HEK293 (cell line): ENCODE measurements around the gene SLC1A6.
A peak's percentile ranks its signal among the peaks of the same experiment; 100 is the strongest.

Experiments used
- CTCF ChIA-PET: fragments of 350-600 bp; formaldehyde crosslinking; extraction: SDS; loops from one replicate; lab custom pipeline; 2021; ENCODE audit warnings: antibody characterized with exemption; lab: Yijun Ruan, JAX
- POLR2A ChIA-PET: fragments of 300-600 bp; formaldehyde crosslinking; extraction: SDS; loops from one replicate; lab custom pipeline; 2020; ENCODE audit warnings: antibody characterized with exemption, inconsistent platforms; lab: Yijun Ruan, JAX
- H3K27ac ChIP-seq: fragments of 200-500 bp; sonication (Bioruptor generic); 2 replicates; pipeline ENCODE4 v1.5.1; 2014; ENCODE audit warnings: low read depth, low read length, control low read depth, inconsistent platforms; ENCODE audit errors: extremely low read depth
- H3K36me3 ChIP-seq, 2 experiments: fragments of 200-500 bp in 1 of 2; sonication (Bioruptor generic) in 1 of 2; 1 replicate in 1 of 2; 2 replicates in 1 of 2; pipeline ENCODE4 v1.5.1; 2014 to 2017; ENCODE audit warnings: inconsistent platforms in 2 of 2, low read length in 2 of 2; ENCODE audit not compliant: control insufficient read depth in 2 of 2, insufficient read depth in 1 of 2
- H3K4me1 ChIP-seq: fragments of 200-500 bp; sonication (Bioruptor generic); 2 replicates; pipeline ENCODE4 v1.5.1; 2014; ENCODE audit warnings: mild to moderate bottlenecking, low read length, inconsistent platforms; ENCODE audit not compliant: control insufficient read depth, insufficient read depth
- H3K4me3 ChIP-seq: 2 replicates; pipeline ENCODE4 v1.5.1; 2011; ENCODE audit warnings: low read depth, mild to moderate bottlenecking, control low read depth, low read length, moderate library complexity
- H3K9me3 ChIP-seq: fragments of 200-500 bp; sonication (Bioruptor generic); 2 replicates; pipeline ENCODE4 v1.5.1; 2014; ENCODE audit warnings: low read depth, low read length, inconsistent platforms; ENCODE audit not compliant: control insufficient read depth, insufficient read depth
- KLF10 ChIP-seq: fragments of 450-650 bp; IDR thresholded peaks from 2 replicates; pipeline ENCODE4 v1.5.1; 2018; ENCODE audit warnings: missing biosample characterization, mild to moderate bottlenecking, missing genetic modification characterization
- PRDM1 ChIP-seq: fragments of 450-650 bp; formaldehyde crosslinking; IDR thresholded peaks from 2 replicates; pipeline ENCODE4; 2016; ENCODE audit warnings: missing biosample characterization, missing genetic modification characterization
- ZBTB10 ChIP-seq: fragments of 450-650 bp; formaldehyde crosslinking; IDR thresholded peaks from 2 replicates; pipeline ENCODE4 v1.5.1; 2016; ENCODE audit warnings: missing biosample characterization, missing genetic modification characterization
- ZBTB17 ChIP-seq: fragments of 450-650 bp; formaldehyde crosslinking; IDR thresholded peaks from 2 replicates; pipeline ENCODE4 v1.5.1; 2016; ENCODE audit warnings: missing biosample characterization, missing genetic modification characterization
- ZBTB48 ChIP-seq: fragments of 450-650 bp; formaldehyde crosslinking; IDR thresholded peaks from 2 replicates; pipeline ENCODE4 v1.5.1; 2016; ENCODE audit warnings: missing biosample characterization, missing genetic modification characterization
- ZBTB49 ChIP-seq: fragments of 450-650 bp; formaldehyde crosslinking; IDR thresholded peaks from 2 replicates; pipeline ENCODE4 v1.5.1; 2016; ENCODE audit warnings: missing biosample characterization, missing genetic modification characterization, low read depth
- ZNF157 ChIP-seq: fragments of 450-650 bp; formaldehyde crosslinking; IDR thresholded peaks from 2 replicates; pipeline ENCODE4 v1.5.1; 2016; ENCODE audit warnings: missing biosample characterization, missing genetic modification characterization
- ZNF18 ChIP-seq: fragments of 450-650 bp; formaldehyde crosslinking; IDR thresholded peaks from 2 replicates; pipeline ENCODE4 v1.5.1; 2016; ENCODE audit warnings: missing biosample characterization, missing genetic modification characterization
- ZNF239 ChIP-seq: fragments of 450-650 bp; formaldehyde crosslinking; IDR thresholded peaks from 2 replicates; pipeline ENCODE4 v1.5.1; 2016; ENCODE audit warnings: missing biosample characterization, missing genetic modification characterization
- ZNF292 ChIP-seq: fragments of 450-650 bp; formaldehyde crosslinking; IDR thresholded peaks from 2 replicates; pipeline ENCODE4 v1.5.1; 2016; ENCODE audit warnings: low read depth, missing biosample characterization, missing genetic modification characterization, borderline replicate concordance
- ZNF558 ChIP-seq: fragments of 450-650 bp; formaldehyde crosslinking; IDR thresholded peaks from 2 replicates; pipeline ENCODE4 v1.5.1; 2016; ENCODE audit warnings: missing biosample characterization, missing genetic modification characterization
- ZNF585B ChIP-seq: fragments of 450-650 bp; formaldehyde crosslinking; IDR thresholded peaks from 2 replicates; pipeline ENCODE4 v1.5.1; 2016; ENCODE audit warnings: missing biosample characterization, missing genetic modification characterization
- ZNF621 ChIP-seq: fragments of 450-650 bp; formaldehyde crosslinking; IDR thresholded peaks from 2 replicates; pipeline ENCODE4 v1.5.1; 2017; ENCODE audit warnings: missing biosample characterization, missing genetic modification characterization
- ZNF704 ChIP-seq: fragments of 450-650 bp; formaldehyde crosslinking; IDR thresholded peaks from 2 replicates; pipeline ENCODE4 v1.5.1; 2016; ENCODE audit warnings: missing biosample characterization, missing genetic modification characterization

Gene SLC1A6

GRCh38 chr19:14941189-14941588 is 38.5 kb downstream of the SLC1A6 start, which contains the start of gene OR7C2 (continued):
- TF ChIP-seq ZBTB10 (tag by site-specific recombination): no peak
- no peak for TF ChIP-seq ZNF292 (tag by site-specific recombination)
- no peak for TF ChIP-seq ZNF18 (tag by site-specific recombination)
- TF ChIP-seq ZNF558 (tag by site-specific recombination): no peak
- no peak for TF ChIP-seq KLF10 (tag by site-specific recombination)
- no peak for TF ChIP-seq PRDM1
- TF ChIP-seq ZBTB49 (tag by site-specific recombination): no peak

- POLR2A ChIA-PET: no interaction called here
- Histone ChIP-seq H3K9me3 (no peaks in the 10 kb centered on the region), H3K4me3 (no peak overlapping the region), H3K36me3 (no peaks in the 10 kb centered on the region)
- TF ChIP-seq ZNF157 (tag by site-specific recombination): no peak
- TF ChIP-seq, all 188 proteins: peak for 0
- H3K4me1 ChIP-seq: no peaks in the 10 kb centered on the region
- CTCF ChIA-PET: no interaction called here
- no peak overlapping the region for H3K27ac ChIP-seq
Observed at GRCh38 chr19:14940266-14940665, 39.4 kb downstream of the SLC1A6 start.

- POLR2A ChIA-PET: no interaction called here
- H3K4me3 ChIP-seq: no peak overlapping the region
- H3K9me3 ChIP-seq: no peaks in the 10 kb centered on the region
- H3K36me3 ChIP-seq: no peaks in the 10 kb centered on the region
- TF ChIP-seq ZNF704 (tag by site-specific recombination): no peak
- TF ChIP-seq ZBTB48 (tag by site-specific recombination): no peak
- no peak for TF ChIP-seq ZNF239 (tag by site-specific recombination)
- TF ChIP-seq ZNF585B (tag by site-specific recombination): no peak
- TF ChIP-seq, all 188 proteins: peak for 0
- Histone ChIP-seq H3K27ac (no peak overlapping the region), H3K4me1 (no peaks in the 10 kb centered on the region)
- CTCF ChIA-PET: no interaction called here
Observed at GRCh38 chr19:14933506-14933905, 46.2 kb downstream of the SLC1A6 start.

GRCh38 chr19:14916848-14917247 is 62.8 kb downstream of the SLC1A6 start:
- H3K27ac ChIP-seq: no peak overlapping the region
- no peak for TF ChIP-seq ZNF621 (tag by site-specific recombination)
- peak; percentile 16; the same call in 1 of the 2 replicates for TF ChIP-seq ZBTB17 (tag by site-specific recombination)
- TF ChIP-seq, all 188 proteins: peak for 1
- POLR2A ChIA-PET: no interaction called here
- H3K36me3 ChIP-seq: no peaks in the 10 kb centered on the region
- H3K4me1 ChIP-seq: no peaks in the 10 kb centered on the region
- no peak overlapping the region for H3K4me3 ChIP-seq
- H3K9me3 ChIP-seq: no peaks in the 10 kb centered on the region; the same call in 1 of the 2 replicates
- CTCF ChIA-PET: interaction anchor here (0.6 kb wide), 1 partner anchor 30 kb away, joined by 3 read pairs; no protein-coding TSS in a partner anchor
